ENCODE measurements around the gene GH1.
A peak's percentile ranks its signal among the peaks of the same experiment; 100 is the strongest.
"Not testable (repeated sequence)": the region's sequence is repeated elsewhere in the genome, so short reads cannot be mapped to it uniquely, and the experiment has no call there.

Gene GH1

GRCh38 chr17:63894021-63894420 lies 24.6 kb downstream of the GH1 start:
- DNase-seq = not testable (repeated sequence)

- DNase-seq = not testable (repeated sequence)
These were observed 26.2 kb downstream of the GH1 start for GRCh38 chr17:63892316-63893037.

- DNase-seq = not testable (repeated sequence)
These were observed 29.4 kb downstream of the GH1 start for GRCh38 chr17:63889026-63889848.

GRCh38 chr17:63885119-63885518 lies 33.5 kb downstream of the GH1 start:
- DNase-seq = not testable (repeated sequence)

GRCh38 chr17:63882626-63883126 lies 36.0 kb downstream of the GH1 start:
- DNase-seq = not testable (repeated sequence)

GRCh38 chr17:63881935-63882601 lies 36.6 kb downstream of the GH1 start, which contains the start of gene GH2:
Gene GH2, minus strand, starts transcription at chr17:63881944. Its CDS starts 143 bp downstream, at chr17:63881801.
- DNase-seq = peak; percentile 67 to 74

- not testable (repeated sequence) for DNase-seq
These were observed 37.3 kb downstream of the GH1 start for GRCh38 chr17:63881337-63881736.

GRCh38 chr17:63880706-63881105 lies 37.9 kb downstream of the GH1 start:
- DNase-seq = no peak

GRCh38 chr17:63878413-63878812 lies 40.2 kb downstream of the GH1 start:
- not testable (repeated sequence) for DNase-seq

GRCh38 chr17:63874693-63875092 lies 43.9 kb downstream of the GH1 start:
- not testable (repeated sequence) for DNase-seq

GRCh38 chr17:63874061-63874626 lies 44.5 kb downstream of the GH1 start:
- not testable (repeated sequence) for DNase-seq

- not testable (repeated sequence) for DNase-seq
These were observed 45.1 kb downstream of the GH1 start, which contains the start of gene CSH2 for GRCh38 chr17:63873577-63873976. Gene CSH2, minus strand, starts transcription at chr17:63873677. Its CDS starts 63 bp downstream, at chr17:63873614.

- not testable (repeated sequence) for DNase-seq
These were observed 46.8 kb downstream of the GH1 start for GRCh38 chr17:63871646-63872365.

GRCh38 chr17:63870292-63870665 lies 48.4 kb downstream of the GH1 start:
- not testable (repeated sequence) for DNase-seq

GRCh38 chr17:63869491-63870291 lies 48.9 kb downstream of the GH1 start:
- not testable (repeated sequence) for DNase-seq
